Left lung (tissue), 10 donors: Measurements from ENCODE around the gene KRT36. TPM values are rescaled to one million over a fixed set of nuclear protein-coding genes. Genes with fewer than 3 reads are reported as not detected.

Experiments
- ATAC-seq: fragments of 200-7000 bp; cut with Tn5 transposase; one replicate; pipeline ENCODE4 v1.9.1; 2020; ENCODE audit warnings: moderate library complexity
- DNase-seq, 4 donors: peaks; one replicate each; pipeline ENCODE4 v3.0.0-alpha.2; 2013 to 2020
- H3K27ac ChIP-seq, 2 donors: fragments of 200-600 bp; sonication (generic) in 1 of 2; one replicate each; pipeline versions ENCODE4 v1.5.0 to v1.8.0; 2020 to 2021
- H3K27me3 ChIP-seq, 2 donors: fragments of 200-600 bp; sonication (generic) in 1 of 2; one replicate each; pipeline versions ENCODE4 v1.5.0 to v1.8.0; 2020 to 2021
- H3K36me3 ChIP-seq, 2 donors: fragments of 200-600 bp; sonication (generic) in 1 of 2; one replicate each; pipeline versions ENCODE4 v1.5.0 to v1.8.0; 2020 to 2021
- H3K4me1 ChIP-seq, 2 donors: fragments of 200-600 bp; one replicate each; pipeline ENCODE4 v1.8.0; 2021
- H3K4me3 ChIP-seq, 2 donors: fragments of 200-600 bp; sonication (generic) in 1 of 2; one replicate each; pipeline versions ENCODE4 v1.5.0 to v1.8.0; 2020 to 2021; ENCODE audit warnings: mild to moderate bottlenecking in 1 of 2
- H3K9me3 ChIP-seq, 2 donors: fragments of 200-600 bp; sonication (generic) in 1 of 2; one replicate each; pipeline versions ENCODE4 v1.5.0 to v1.8.0; 2020 to 2021
- CTCF ChIP-seq, 2 donors: fragments of 200-600 bp; sonication (generic) in 1 of 2; IDR thresholded peaks; one replicate each; pipeline versions ENCODE4 v1.5.0 to v1.8.0; 2021; ENCODE audit warnings: antibody characterized with exemption in 2 of 2
- intact Hi-C, 2 donors: fragments of 100-400 bp; cut with DNase I; formaldehyde crosslinking; loops; one replicate each; pipeline versions ENCODE4 v1.11.2 to v1.14.2; 2022
- polyA plus RNA-seq, 6 donors: library from polyadenylated mRNA; unstranded; fragments of 120-200 nt; gene quantifications; one replicate each; pipeline ENCODE4 v1.2.1, GENCODE V29; 2013; ENCODE audit not compliant: insufficient read length in 6 of 6
- total RNA-seq, 2 donors: library from RNA; stranded (reverse); fragmentation: NEBNext Ultra II Directional; extraction: Animal tissue kit (Norgen Biotek cat#: 25700); gene quantifications; one replicate each; pipeline ENCODE4 v1.2.1, GENCODE V29; 2021
- donor health status: DM: no; HTN: yes; CAD: no.
- donor health status: DM: no; HTN: no; CAD: no.

KRT36 gene
- total and polyA plus RNA-seq, 8 donors = not detected

- ATAC-seq (peak; percentile 69), DNase-seq (peak in 2 of 4 donors; percentile 58 to 92)
- peaks cover 0 to 12% of the 10 kb centered on the region in 2 donors for H3K27me3 ChIP-seq
- intact Hi-C loops = no loop called here
- H3K36me3 ChIP-seq = no peaks in the 10 kb centered on the region
- TF ChIP-seq CTCF (IDR thresholded peaks at IDR 0.05) = peak; percentile 33 to 72
- H3K4me3 ChIP-seq = no peak overlapping the region
- H3K9me3 ChIP-seq = no peaks in the 10 kb centered on the region
- H3K27ac ChIP-seq = no peak overlapping the region
- peaks cover 0 to 9% of the 10 kb centered on the region in 2 donors for H3K4me1 ChIP-seq
Observed at GRCh38 chr17:41486809-41487530, 2.7 kb downstream of the KRT36 start.

GRCh38 chr17:41486316-41486715 is 3.4 kb downstream of the KRT36 start:
- DNase-seq = no peak
- no peaks in the 10 kb centered on the region for H3K9me3 ChIP-seq
- H3K4me1 ChIP-seq = peaks cover 0 to 9% of the 10 kb centered on the region in 2 donors
- intact Hi-C loops = no loop called here
- no peaks in the 10 kb centered on the region for H3K36me3 ChIP-seq
- ATAC-seq = no peak
- peaks cover 0 to 12% of the 10 kb centered on the region in 2 donors for H3K27me3 ChIP-seq
- H3K27ac ChIP-seq = no peak overlapping the region
- no peak overlapping the region for H3K4me3 ChIP-seq
- TF ChIP-seq CTCF (IDR thresholded peaks at IDR 0.05) = no peak

GRCh38 chr17:41484920-41485904 is 4.5 kb downstream of the KRT36 start:
- Histone ChIP-seq H3K27ac (no peak overlapping the region), H3K36me3 (no peaks in the 10 kb centered on the region), H3K27me3 (peaks cover 0 to 12% of the 10 kb centered on the region in 2 donors), H3K9me3 (no peaks in the 10 kb centered on the region), H3K4me1 (peaks cover 0 to 6% of the 10 kb centered on the region in 2 donors), H3K4me3 (no peak overlapping the region)
- ATAC-seq = no peak
- DNase-seq = no peak
- intact Hi-C loops = no loop called here
- TF ChIP-seq CTCF (IDR thresholded peaks at IDR 0.05) = no peak

- Histone ChIP-seq H3K9me3 (no peaks in the 10 kb centered on the region), H3K4me1 (no peaks in the 10 kb centered on the region), H3K36me3 (no peaks in the 10 kb centered on the region), H3K27ac (no peak overlapping the region), H3K4me3 (no peak overlapping the region), H3K27me3 (peaks cover 0 to 12% of the 10 kb centered on the region in 2 donors)
- DNase-seq (no peak), ATAC-seq (no peak)
- intact Hi-C loops = no loop called here
- TF ChIP-seq CTCF (IDR thresholded peaks at IDR 0.05) = no peak
Observed at GRCh38 chr17:41483991-41484826, 5.5 kb downstream of the KRT36 start.
